ENCODE measurements around the gene THEM5.
A peak's percentile ranks its signal among the peaks of the same experiment; 100 is the strongest.

The THEM5 gene

GRCh38 chr1:151846686-151847237 lies 6.8 kb downstream of the THEM5 start (continued):
- no peak for TF ChIP-seq TSHZ2 (CRISPR knock-in tag; IDR thresholded peaks at IDR 0.05)

- ATAC-seq, result peak; percentile 59
- TF ChIP-seq ARNTL (CRISPR knock-in tag; IDR thresholded peaks at IDR 0.05; ENCODE audit: borderline replicate concordance, low read depth) (no peak), SNAI2 (CRISPR knock-in tag; IDR thresholded peaks at IDR 0.05) (no peak), ZNF8 (CRISPR knock-in tag; IDR thresholded peaks at IDR 0.05) (no peak), CREB5 (CRISPR knock-in tag; IDR thresholded peaks at IDR 0.05; ENCODE audit: low read depth) (no peak), TOX (CRISPR knock-in tag; IDR thresholded peaks at IDR 0.05; ENCODE audit: borderline replicate concordance) (no peak), BACH2 (CRISPR knock-in tag; IDR thresholded peaks at IDR 0.05; ENCODE audit: borderline replicate concordance) (no peak), CSDC2 (CRISPR knock-in tag; IDR thresholded peaks at IDR 0.05) (no peak), RARB (CRISPR knock-in tag; IDR thresholded peaks at IDR 0.05) (no peak), OSR1 (CRISPR knock-in tag; IDR thresholded peaks at IDR 0.05) (no peak), ZNF565 (CRISPR knock-in tag; conservative IDR thresholded peaks at IDR 0.05; ENCODE audit: low read depth) (no peak), CSRNP3 (CRISPR knock-in tag; IDR thresholded peaks at IDR 0.05) (no peak), ZNF70 (CRISPR knock-in tag; IDR thresholded peaks at IDR 0.05) (no peak), ZC3H10 (CRISPR knock-in tag; IDR thresholded peaks at IDR 0.05) (no peak), ISL1 (CRISPR knock-in tag; IDR thresholded peaks at IDR 0.05) (no peak), GLIS3 (CRISPR knock-in tag; IDR thresholded peaks at IDR 0.05) (no peak), ESRRG (CRISPR knock-in tag; IDR thresholded peaks at IDR 0.05) (no peak), PATZ1 (CRISPR knock-in tag; IDR thresholded peaks at IDR 0.05; ENCODE audit: borderline replicate concordance) (no peak), TSHZ2 (CRISPR knock-in tag; IDR thresholded peaks at IDR 0.05) (no peak)
These were observed 7.4 kb downstream of the THEM5 start for GRCh38 chr1:151846062-151846568.

- no peak for TF ChIP-seq CREB5 (CRISPR knock-in tag; IDR thresholded peaks at IDR 0.05; ENCODE audit: low read depth)
- no peak for TF ChIP-seq ZNF8 (CRISPR knock-in tag; IDR thresholded peaks at IDR 0.05)
- no peak for TF ChIP-seq ZNF70 (CRISPR knock-in tag; IDR thresholded peaks at IDR 0.05)
- no peak for TF ChIP-seq POU6F1 (CRISPR knock-in tag; IDR thresholded peaks at IDR 0.05; ENCODE audit: borderline replicate concordance, low read depth)
- no peak for TF ChIP-seq ZC3H10 (CRISPR knock-in tag; IDR thresholded peaks at IDR 0.05)
- no peak for TF ChIP-seq ZFP3 (CRISPR knock-in tag; IDR thresholded peaks at IDR 0.05)
- TF ChIP-seq CSDC2 (CRISPR knock-in tag; IDR thresholded peaks at IDR 0.05), result no peak
- no peak for TF ChIP-seq PATZ1 (CRISPR knock-in tag; IDR thresholded peaks at IDR 0.05; ENCODE audit: borderline replicate concordance)
- TF ChIP-seq ZFP30 (CRISPR knock-in tag; IDR thresholded peaks at IDR 0.05), result no peak
- no peak for TF ChIP-seq ARNTL (CRISPR knock-in tag; IDR thresholded peaks at IDR 0.05; ENCODE audit: borderline replicate concordance, low read depth)
- TF ChIP-seq ISL1 (CRISPR knock-in tag; IDR thresholded peaks at IDR 0.05), result no peak
- ATAC-seq, result no peak
These were observed 10.1 kb downstream of the THEM5 start for GRCh38 chr1:151843398-151843797.
